ENCODE measurements around the gene USP31.
"Not testable (repeated sequence)": the region's sequence is repeated elsewhere in the genome, so short reads cannot be mapped to it uniquely, and the experiment has no call there.

The USP31 gene

GRCh38 chr16:23131036-23131435 lies 18.2 kb downstream of the USP31 start:
- DNase-seq, result no peak

DNA sequence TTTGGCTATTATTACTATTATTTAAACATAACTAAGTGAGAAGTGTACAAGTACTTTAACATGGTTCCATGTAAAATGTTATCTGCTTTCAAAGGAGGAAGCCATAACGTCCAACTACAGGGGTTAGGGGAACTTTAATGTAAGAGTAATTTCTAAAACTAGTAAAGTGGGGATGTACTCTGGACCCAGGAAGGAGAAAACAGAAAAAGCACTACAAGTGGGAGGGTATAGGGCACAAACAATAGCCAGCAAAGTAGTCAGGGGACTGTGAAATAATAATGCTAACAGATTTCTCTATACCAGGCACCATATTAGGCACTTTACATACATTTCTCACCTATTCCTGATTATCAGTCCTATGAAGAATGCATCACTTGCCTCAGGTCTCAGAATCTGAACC lies 19.6 kb downstream of the USP31 start:
- no peak for DNase-seq

DNA sequence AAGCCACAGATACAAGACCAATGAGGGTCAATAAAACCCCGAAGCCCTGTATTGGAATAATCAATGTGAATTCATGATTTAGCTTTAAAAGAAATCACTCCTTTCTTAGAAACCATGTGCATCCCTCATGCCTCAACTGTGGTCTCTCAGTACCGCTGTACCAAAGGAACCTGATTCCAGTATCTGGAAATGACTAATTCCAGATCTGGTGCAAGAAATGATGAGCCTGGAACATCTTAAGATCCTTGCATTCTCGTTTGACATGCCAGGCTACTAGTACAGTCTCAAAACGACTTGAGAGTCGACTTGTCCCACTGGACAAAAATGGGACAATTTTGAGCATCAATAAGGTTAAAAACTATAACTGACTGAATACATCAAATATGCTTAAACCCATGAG lies 21.2 kb downstream of the USP31 start:
- DNase-seq, result no peak

- DNase-seq, result no peak
Observed at GRCh38 chr16:23125277-23125676, 24.0 kb downstream of the USP31 start.

DNA sequence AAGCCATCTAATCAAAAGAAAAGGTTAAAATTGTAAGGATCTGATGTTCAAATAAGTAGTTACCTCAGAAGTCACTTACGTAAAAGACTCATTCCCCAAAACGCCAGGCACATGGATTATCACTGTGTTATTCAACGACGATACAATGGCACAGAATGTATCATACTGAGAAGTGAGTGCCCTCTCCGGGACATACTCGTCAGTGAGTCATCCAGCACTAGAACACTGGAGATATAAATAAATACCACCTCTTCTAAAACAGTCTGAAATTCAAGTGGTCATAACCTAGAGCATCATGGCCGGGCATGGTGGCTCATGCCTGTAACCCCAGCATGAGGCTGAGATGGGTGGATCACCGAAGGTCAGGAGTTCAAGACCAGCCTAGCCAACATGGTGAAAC lies 24.9 kb downstream of the USP31 start:
- no peak for DNase-seq

DNA sequence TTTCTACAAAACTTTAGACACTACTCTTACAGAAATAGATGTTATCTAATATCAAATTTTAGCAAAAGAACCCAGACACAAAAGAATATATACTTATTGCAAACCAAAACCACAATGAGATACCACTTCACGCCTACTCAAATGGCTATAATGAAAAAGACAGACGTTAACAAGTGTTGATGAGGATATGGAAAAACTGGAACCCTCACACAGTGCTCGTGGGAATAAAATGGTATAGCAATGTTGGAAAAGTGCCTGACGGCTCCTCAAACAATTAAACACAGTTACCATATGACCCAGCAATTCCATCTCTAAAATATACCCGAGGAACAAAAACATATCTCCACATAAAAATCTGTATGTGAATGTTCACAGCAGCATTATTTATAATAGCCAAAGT lies 27.1 kb downstream of the USP31 start:
- DNase-seq, result no peak

DNA sequence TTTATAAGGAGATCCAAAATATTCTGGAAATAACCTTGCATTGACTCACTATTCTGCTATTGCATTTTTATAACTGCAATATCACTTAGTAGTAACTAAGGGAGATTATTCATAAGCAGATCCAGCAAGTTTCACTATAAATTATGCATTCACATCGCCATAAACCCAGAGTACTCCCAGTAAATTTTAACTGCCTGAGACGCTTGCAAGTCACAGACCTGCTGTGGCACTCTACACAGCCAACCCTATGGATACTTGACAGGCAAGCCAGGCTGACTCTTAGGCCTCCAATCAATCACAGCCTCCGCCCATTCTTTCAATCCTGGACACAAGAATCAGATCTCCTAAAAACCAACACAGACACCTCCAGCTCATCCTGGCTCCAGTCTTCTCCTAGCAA lies 28.2 kb downstream of the USP31 start:
- DNase-seq, result no peak

DNA sequence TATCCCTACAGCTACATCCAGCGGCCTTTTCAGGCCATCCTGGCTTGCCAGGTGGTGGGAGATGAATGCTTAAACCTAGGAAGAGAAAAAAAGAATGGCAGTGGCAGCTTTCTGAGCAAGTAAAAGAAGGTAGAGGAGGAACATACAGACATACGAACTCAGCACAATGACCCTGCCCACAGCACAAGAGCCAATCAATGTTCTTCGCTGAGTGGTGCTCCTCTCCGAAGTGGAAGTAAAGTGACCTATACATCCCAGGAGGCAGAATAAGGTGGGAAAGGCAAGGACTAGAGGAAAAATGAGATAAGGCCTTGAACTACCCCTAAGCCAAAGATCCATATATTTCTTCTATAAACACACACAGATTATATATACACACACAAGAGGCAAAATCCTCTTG lies 28.7 kb downstream of the USP31 start:
- DNase-seq, result no peak

- DNase-seq, result no peak
Observed at GRCh38 chr16:23119570-23119969, 29.7 kb downstream of the USP31 start.

- DNase-seq, result no peak
Observed at GRCh38 chr16:23114131-23114904, 34.9 kb downstream of the USP31 start.

- DNase-seq, result no peak
Observed at GRCh38 chr16:23113185-23113584, 36.1 kb downstream of the USP31 start.

- no peak for DNase-seq
Observed at GRCh38 chr16:23110257-23110899, 38.9 kb downstream of the USP31 start.

DNA sequence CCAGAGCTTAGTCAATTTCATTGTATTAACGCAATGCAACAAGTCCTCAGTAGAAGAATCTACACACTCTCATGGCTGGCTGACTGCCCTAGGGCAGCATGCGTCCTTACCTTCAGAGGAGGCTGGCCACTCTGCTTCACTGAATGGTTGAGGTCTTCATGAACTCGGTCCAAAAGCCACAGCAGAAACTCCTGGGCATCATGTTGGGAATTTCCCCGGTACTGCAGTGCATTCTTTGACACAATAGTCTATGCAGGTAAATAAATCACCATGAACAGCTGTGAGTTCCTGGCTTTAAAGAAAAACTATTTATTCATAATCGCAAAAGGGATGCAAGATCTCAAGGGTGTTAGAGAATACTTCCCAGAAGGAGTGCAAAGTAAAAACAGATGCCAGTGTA lies 41.3 kb downstream of the USP31 start:
- DNase-seq, result no peak

DNA sequence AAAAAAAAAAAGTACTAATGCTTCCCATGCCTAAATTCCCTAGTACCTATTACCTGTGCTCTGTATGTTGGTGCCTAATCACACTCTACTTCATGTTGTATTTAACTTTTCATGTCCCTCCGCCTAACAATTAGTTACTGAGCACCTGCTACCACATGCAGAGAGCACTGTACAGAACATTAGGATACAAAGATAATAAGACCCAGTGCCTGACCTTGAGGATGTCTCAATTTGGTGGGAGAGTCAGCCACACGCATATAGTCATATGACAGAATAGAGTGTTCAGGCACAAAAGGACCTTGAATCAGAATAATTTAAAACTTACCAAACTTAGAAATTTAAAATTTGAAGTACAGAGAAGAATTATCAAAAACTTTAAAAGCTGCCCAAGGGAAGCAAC lies 42.1 kb downstream of the USP31 start:
- DNase-seq, result no peak

DNA sequence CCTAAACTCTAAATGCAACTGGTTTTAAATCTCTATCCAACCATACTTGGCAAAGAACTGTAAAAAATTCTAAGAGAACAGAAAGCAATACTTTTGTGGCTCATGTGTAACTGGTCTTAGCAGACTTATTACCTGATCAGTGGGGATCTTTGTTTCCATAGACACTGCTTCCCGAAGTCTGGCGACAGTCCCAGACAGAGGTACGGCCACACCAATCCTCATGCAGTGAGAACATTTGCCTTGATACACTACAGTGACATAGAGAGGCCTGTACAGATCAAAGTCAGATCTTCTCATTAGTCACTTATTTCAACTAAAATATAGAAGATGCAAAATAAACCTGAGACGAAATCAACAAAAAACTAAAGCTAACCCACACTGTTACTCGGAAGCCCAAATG lies 43.9 kb downstream of the USP31 start:
- DNase-seq, result no peak

DNA sequence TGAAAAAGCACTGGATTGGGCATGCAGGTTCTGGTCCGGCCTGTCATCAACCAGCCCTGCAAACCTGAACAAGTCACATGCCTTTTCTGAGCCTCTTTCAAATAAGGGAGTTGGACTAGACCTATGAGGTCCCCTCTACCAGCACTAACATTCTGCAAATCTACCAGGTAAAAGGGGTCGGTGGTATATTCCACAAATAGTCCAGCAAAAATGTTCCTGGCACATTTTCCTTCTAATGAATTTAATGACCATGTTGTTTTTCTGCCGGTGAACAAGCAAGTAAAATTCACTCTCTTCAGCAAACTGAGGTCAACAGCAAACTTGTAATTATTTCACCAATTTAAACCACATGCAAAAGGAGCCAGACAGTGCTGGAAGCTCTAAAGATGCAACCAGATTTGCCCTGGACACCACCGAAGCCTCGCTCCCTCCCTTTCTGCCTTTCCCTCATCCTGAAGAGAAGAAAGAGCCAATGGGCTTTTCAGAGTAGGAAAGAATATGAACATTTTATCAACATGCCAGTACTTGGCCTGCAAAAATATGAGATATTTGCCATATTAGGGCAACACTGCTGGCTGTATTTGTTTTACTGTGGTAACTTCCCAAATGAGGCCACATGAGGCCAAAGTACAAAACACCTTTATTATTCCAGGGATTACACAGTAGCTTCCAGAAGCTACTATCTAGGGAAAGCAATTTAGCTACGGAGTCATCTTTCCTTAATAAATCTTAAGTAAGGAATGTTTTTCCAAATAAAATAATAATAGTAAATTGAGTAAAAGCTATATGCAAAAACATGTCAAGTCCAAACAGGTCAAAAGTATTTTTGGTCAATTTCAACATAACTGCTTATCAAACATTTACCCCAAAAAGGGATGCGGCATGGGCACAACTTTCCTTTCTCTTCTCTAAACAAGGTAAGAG lies 45.0 kb downstream of the USP31 start:
- DNase-seq, result no peak

GRCh38 chr16:23103603-23104002 lies 45.6 kb downstream of the USP31 start:
- DNase-seq, result no peak

GRCh38 chr16:23101012-23101550 lies 48.2 kb downstream of the USP31 start:
- no peak for DNase-seq

GRCh38 chr16:23096450-23096849 lies 52.8 kb downstream of the USP31 start:
- DNase-seq, result not testable (repeated sequence)

DNA sequence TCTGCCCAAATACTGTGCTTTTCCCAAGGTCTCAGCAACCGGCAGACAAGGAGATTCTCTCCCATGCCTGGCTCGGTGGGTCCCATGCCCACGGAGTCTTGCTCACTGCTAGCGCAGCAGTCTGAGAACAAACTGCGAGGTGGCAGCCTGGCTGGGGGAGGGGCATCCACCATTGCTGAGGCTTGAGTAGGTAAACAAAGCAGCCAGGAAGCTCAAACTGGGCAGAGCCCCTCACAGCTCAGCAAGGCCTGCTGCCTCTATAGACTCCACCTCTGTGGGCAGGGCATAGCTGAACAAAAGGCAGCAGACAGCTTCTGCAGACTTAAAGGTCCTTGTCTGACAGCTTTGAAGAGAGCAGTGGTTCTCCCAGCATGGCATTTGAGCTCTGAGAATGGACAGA lies 55.1 kb downstream of the USP31 start:
- not testable (repeated sequence) for DNase-seq

DNA sequence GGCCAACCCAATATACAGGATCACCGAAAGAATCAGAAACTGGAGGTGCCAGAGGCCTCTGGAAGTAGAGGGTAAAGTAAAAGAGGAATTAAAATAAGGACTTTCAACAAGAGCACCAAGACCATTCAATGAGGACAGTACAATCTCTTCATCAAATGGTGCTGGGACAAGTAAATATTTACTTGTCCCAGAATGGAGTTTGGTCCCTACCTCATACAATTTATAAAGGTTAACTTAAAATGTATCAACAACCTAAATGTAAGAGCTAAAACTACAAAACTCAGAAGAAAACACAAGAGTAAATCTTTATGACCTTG lies 56.5 kb downstream of the USP31 start:
- no peak for DNase-seq

GRCh38 chr16:23092072-23092800 lies 57.0 kb downstream of the USP31 start:
- DNase-seq, result no peak

DNA sequence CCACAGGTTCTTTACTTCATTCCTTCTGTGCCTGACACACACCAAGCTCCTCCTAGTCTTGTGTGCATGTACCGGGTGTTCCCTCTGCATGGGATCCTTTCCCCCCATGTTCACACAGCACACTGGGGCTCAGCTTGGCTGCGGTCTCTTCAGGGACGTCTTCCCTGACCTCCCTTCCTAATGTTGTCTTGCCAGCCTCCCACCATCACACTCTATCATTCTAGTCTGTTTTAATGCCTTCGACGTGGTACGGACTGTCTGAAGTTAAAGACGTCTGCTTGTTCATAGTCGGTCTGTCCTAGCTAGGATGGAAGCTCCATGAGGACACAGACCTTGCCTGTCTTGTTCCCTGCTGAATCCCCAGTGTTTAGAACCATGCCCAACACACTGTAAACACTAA lies 60.1 kb downstream of the USP31 start:
- no peak for DNase-seq

Data from right forelimb (tissue), 1 donor.